Coronary artery (tissue), 2 donors: ENCODE results near the gene TRAPPC12.

Source experiments
- DNase-seq: peaks from one replicate; pipeline ENCODE4 v3.0.0-alpha.2; 2017; ENCODE audit warnings: low spot score
- H3K27ac ChIP-seq, 2 donors: fragments of 200-600 bp; sonication (generic); one replicate each; pipeline ENCODE4 v1.5.1; 2016 to 2019
- H3K4me3 ChIP-seq: fragments of 200-600 bp; sonication (generic); 2 replicates; pipeline ENCODE4 v1.5.1; 2016; ENCODE audit warnings: mild to moderate bottlenecking, moderate library complexity
- TF ChIP-seq, protein P1 (sequence below): fragments of 200-600 bp; sonication (generic); IDR thresholded peaks from one replicate; pipeline ENCODE4 v1.5.1; 2019; ENCODE audit warnings: antibody characterized with exemption

The TRAPPC12 gene

DNA sequence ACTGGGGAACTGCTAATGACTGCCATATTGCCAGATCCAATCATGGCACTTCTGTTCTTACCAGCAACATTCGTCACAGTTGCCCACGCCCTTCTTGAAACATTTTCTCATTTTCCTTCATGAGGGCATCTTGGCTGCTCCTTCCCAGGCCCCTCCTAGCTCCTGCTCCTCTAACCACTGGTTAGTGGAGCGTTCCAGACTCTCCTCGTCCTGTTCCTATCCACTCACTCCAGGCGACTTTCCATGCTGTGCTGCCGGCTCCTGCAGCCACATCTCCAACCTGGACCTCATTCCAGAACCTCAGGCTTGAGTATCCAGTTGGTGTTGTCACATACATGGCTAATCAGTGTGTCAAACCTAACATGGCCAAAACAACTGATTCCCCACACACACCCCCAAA, 141.1 kb downstream of the TRAPPC12 start:
- peak overlapping the region; percentile 95 for H3K4me3 ChIP-seq
- TF ChIP-seq, protein P1, sequence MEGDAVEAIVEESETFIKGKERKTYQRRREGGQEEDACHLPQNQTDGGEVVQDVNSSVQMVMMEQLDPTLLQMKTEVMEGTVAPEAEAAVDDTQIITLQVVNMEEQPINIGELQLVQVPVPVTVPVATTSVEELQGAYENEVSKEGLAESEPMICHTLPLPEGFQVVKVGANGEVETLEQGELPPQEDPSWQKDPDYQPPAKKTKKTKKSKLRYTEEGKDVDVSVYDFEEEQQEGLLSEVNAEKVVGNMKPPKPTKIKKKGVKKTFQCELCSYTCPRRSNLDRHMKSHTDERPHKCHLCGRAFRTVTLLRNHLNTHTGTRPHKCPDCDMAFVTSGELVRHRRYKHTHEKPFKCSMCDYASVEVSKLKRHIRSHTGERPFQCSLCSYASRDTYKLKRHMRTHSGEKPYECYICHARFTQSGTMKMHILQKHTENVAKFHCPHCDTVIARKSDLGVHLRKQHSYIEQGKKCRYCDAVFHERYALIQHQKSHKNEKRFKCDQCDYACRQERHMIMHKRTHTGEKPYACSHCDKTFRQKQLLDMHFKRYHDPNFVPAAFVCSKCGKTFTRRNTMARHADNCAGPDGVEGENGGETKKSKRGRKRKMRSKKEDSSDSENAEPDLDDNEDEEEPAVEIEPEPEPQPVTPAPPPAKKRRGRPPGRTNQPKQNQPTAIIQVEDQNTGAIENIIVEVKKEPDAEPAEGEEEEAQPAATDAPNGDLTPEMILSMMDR = no peak
- peak; percentile 53 for DNase-seq
- peak overlapping the region in 1 of 2 donors; percentile 2 for H3K27ac ChIP-seq

GRCh38 chr2:3522961-3523421, 143.5 kb downstream of the TRAPPC12 start:
- peak overlapping the region; percentile 54 for H3K4me3 ChIP-seq
- peak overlapping the region; percentile 63 to 86 for H3K27ac ChIP-seq
- DNase-seq = peak; percentile 66
- TF ChIP-seq, protein P1 = no peak

DNA sequence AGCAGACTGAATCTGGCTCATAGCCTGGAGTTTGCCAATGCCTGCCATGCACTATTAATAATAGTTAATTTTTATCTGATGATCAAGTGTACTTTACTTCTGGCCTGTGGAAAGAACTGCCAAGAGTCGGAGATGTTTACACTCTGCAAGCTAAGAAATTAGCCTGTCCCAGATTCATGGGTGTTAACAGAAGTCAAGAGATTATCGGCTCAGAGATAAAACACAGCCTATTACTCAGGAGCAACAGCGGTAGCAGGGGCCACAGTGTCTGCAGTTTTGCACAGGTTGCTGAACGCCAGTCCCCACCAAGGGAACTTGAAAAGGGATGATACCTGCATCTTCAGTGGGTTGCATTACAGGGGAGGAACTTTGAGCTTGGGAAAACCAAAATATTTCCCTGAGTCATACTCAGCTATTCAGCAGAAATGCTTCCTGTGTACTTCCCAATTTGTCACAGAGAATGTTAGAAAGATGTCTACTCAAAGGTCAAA, 144.1 kb downstream of the TRAPPC12 start:
- peak; percentile 26 for DNase-seq
- Histone ChIP-seq H3K4me3 (peak overlapping the region; percentile 54), H3K27ac (peak overlapping the region; percentile 63 to 86)
- TF ChIP-seq, protein P1 = no peak

GRCh38 chr2:3526871-3527270, 147.4 kb downstream of the TRAPPC12 start:
- Histone ChIP-seq H3K4me3 (no peak overlapping the region), H3K27ac (no peak overlapping the region)
- peak; percentile 54 for DNase-seq
- TF ChIP-seq, protein P1 = no peak

DNA sequence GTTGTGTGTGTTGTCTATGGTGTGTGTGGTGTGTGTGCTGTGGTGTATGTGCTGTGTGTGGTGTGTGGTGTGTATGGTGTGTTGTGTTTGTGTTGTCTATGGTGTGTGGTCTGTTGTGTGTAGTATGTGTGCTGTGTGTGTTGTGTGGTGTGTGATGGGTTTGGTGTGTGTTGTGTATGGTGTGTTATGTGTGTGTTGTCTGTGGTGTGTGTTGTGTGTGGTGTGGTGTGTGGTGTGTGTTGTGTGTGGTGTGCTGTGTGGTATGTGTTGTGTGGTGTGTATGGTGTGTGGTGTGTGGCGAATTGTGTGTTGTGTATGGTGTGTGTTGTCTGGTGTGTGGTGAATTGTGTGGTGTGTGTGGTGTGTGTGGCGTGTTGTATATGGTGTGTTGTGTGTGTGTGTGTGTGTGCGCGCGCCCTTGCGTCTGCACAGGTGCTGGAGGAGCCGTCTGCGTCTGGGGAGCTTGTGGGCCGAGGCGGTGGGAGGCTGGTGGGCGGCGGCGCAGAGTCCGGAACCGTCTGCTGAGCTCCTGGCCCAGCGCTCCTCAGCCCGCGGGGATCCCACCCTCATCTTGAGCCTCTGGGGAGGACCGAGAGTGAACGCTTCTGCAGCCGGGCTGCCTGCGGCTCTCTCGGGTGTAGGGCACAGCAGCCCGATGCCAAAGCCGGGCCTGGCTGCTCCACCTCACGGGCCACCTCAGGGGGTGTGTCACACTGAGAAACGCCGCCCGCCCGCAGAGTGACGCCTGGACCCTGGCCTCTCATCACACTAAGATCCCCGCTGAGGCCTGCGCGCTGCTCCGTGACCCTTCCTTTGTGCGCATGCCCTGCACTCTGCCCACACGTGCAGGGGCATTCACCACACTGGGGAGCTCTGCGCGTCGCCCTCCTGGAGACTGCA, 148.6 kb downstream of the TRAPPC12 start:
- peak; percentile 55 for DNase-seq
- no peak overlapping the region for H3K27ac ChIP-seq
- TF ChIP-seq, protein P1 = no peak
- H3K4me3 ChIP-seq = no peak overlapping the region
